Measurements from ENCODE around the gene KCNT2.
"Not testable (repeated sequence)": the region's sequence is repeated elsewhere in the genome, so short reads cannot be mapped to it uniquely, and the experiment has no call there.

The KCNT2 gene

GRCh38 chr1:196590012-196590708 lies 18.1 kb downstream of the KCNT2 start:
- DNase-seq = no peak

DNA sequence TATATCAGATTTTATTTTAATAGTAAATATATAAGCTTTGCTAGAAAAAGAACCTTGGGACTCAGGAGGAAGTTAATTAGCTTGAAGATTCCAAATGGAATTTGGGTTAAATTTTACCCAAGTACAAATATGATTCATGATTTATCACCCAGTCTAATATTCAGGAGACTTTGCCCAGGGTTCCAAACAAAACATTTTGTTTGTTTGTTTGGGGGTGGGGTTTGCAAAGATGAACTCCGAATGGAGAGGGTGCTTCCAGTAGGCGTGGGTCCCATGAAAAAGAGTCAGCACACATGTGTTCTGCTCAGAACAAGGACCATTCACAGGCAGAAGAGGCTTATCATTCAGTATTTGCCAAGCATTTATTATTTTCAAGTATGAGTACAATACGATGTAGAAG lies 23.5 kb downstream of the KCNT2 start:
- no peak for DNase-seq

DNA sequence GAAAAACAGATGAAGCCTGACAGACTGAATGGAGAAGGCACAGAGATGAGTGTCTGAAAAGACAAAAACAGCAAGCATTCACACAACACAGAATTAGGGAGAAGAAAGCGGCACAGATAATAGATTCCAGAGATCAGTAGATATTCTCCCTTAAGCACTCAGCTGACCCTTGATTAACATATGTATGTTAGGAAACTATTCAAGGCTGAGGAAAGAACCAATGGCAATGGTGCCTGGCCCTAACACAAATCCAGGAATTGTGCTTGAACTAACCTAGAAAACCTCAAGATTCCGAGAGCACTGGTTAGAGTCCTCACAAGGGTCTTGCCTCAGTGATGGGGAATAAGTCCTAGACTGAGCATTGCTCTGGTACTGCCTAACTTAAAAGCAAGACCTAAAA lies 30.9 kb downstream of the KCNT2 start:
- no peak for DNase-seq

- no peak for DNase-seq
Measured at GRCh38 chr1:196573226-196573625, 35.0 kb downstream of the KCNT2 start.

GRCh38 chr1:196567238-196567637 lies 41.0 kb downstream of the KCNT2 start:
- DNase-seq = no peak

DNA sequence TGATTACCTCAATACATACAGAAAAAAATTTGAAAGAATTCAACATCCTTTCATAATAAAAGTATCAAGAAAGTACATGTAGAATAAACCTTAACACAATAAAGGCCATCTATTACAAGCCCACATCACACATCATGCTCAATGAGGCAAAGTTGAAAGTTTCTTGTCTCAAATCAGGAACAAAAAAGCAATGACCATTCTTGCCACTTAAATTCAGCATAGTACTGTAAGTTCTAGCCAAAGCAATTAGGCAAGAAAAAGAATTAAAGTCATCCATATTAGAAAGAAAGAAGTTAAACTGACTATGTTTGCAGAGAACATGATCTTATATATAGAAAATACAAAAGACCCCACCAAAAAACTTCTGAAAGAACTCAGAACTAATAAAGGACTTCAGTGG lies 44.5 kb downstream of the KCNT2 start:
- DNase-seq = no peak

DNA sequence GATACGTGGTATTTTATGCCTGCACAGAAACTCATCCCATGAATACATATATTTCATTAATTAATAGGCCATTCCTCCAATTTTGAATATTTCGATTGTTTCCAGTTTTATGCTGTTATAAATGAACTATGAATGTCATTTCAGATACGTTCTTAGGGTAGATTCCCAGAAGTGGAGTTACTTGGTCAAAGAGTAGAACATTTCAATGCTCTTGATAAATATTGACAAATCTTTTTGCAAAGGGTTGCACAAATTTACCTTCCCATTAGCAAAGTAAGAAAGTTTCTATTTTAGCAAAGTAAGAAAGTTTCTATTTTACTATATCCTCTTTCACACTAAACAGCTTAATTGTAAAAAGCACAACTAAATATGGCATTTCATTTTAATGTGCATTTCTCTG lies 48.9 kb downstream of the KCNT2 start:
- no peak for DNase-seq

GRCh38 chr1:196558411-196558810 lies 49.8 kb downstream of the KCNT2 start:
- peak; percentile 5 for DNase-seq

DNA sequence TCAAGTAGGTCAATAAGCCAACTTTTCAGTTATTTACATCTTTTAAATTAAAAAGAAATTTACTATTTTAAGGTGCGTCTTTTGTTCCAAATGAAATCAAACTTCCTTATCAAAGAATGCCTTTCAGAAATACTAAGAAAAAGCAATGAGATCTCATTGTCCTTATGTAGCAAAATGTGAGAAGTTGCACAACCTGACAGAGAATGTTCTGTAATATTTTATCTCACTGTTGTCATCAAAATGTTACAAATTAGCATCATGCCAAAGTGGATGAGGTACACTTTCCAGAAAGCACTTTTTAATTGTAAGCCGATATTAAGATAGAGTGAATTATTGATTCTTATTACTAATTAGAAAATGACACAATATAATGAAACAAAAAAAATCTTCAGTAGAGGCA lies 50.4 kb downstream of the KCNT2 start:
- no peak for DNase-seq

DNA sequence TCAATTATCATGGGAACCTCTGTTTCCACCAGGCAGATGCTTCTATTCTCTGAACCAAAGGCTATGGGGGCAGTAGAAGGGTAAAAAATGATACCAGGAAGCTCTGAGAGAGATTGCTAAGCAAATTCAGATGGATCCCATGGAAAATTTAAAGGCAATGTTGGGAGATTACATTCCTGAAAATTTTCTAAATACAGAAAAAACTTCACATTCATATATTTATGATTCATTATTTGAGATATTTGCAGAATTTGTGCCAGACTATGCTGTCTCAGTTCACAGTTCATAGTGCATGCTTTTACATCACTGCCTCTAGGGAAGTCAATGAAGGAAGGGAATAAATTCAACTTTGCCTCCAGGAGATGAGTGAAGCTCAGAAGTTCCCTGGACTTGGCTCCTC lies 57.5 kb downstream of the KCNT2 start:
- no peak for DNase-seq

DNA sequence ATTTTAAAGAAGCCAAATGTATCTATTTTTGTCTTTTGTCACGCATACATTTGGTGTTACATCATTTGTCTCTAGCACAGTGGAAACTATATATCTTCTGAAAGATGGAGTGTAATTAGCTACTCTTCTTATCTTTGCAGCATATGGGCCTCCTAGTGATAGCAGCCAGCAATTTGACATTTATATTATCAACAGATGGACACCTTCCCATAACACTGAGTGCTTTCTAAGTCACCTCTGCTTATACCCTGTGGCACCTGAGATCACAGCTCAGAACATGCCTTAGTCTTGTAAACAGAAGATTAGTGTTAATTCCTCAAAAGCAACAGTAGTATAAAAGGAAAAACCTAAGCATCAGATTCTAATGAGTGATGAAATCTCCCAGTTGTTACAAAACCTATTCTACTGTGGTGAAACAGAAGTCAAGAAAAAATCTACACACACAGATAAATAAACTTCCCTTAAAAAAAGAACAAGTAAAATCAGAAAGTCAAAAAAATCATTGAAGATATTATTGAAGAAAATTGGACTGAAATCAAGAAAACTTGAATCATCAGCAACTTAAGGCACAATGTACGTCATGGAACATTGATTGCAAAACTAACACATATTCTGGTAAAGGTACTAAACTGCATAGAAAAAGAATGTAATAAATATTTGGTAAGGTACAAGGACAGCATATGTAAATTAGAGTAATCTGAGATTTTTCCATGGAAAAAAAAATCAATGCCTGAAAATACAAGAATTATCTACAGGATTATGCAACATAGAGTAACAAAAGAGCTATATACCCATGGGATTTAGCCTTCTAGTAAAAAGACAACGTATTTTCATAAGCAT lies 61.7 kb downstream of the KCNT2 start:
- no peak for DNase-seq

DNA sequence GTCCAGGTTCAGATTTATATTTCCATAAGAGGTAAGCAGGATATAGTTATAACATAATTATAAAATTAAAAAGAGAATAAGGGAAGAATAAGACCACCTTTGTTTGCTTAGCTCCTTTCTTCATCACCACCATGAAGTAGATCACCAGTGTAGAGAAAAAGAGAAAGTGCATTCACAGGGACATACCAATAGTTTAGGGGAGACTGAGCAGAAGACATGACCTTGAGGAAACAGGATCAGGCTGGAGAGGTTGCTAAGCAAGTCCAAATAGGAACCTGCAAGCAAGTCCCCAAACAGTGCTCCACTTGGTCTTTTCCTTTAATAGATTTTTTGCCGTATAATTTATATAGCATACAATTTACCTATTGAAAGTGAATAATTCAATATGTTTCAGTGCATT lies 63.0 kb downstream of the KCNT2 start:
- no peak for DNase-seq

DNA sequence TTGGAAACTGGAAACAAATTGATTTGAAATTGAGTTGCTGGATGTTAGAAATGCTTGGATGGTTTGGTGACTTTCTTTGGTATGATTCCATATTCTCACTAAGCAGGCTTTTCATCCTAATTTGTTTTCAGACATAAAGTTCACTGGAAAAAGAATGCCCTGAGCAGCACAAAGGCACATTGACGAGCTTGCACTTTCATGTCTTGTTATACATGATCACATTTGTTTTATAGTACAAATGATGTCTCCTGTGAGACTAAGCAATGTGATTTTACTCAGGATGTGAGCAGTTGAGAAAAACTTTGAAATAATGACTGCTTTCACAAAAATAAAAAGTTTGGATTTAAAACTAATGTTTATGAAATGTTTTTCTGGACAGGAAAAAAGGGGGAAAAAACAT lies 63.6 kb downstream of the KCNT2 start:
- no peak for DNase-seq

DNA sequence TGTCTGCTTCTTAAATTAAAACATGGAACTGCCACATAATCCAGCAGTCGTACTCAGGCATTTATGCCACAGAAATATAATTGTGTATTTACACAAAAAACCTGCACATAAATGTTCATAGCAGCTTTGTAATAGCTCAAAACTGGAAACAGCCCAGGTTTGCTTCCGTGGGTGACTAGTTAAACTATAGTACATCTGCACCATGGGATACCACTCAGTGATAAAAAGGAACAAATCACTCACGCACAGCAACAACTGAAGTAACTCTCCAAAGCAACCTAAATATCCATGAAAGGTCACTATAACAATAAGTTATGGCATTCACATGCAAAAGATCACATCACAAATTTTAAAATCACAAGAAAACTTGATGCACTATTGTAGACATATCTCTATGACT lies 64.4 kb downstream of the KCNT2 start:
- DNase-seq = no peak

DNA sequence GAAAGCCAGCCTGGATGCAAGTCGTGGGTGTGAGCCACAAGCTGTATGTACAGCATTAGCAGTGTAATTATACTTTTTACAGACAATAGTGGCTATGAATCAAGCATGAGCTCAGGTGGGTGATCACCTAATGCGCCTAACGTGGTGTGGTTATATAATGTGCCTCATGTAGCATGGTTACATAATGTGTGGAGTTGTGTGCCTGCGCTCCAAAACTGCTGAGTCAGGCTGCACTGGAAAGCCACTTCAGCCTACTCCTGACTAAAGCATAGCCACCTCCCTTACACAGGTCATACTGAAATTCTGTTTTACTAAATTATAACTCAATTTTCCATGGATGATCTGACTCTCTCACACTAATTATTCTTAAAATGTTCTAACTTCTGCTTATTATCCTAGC lies 69.8 kb downstream of the KCNT2 start:
- DNase-seq = no peak

- no peak for DNase-seq
Measured at GRCh38 chr1:196535727-196536126, 72.5 kb downstream of the KCNT2 start.

DNA sequence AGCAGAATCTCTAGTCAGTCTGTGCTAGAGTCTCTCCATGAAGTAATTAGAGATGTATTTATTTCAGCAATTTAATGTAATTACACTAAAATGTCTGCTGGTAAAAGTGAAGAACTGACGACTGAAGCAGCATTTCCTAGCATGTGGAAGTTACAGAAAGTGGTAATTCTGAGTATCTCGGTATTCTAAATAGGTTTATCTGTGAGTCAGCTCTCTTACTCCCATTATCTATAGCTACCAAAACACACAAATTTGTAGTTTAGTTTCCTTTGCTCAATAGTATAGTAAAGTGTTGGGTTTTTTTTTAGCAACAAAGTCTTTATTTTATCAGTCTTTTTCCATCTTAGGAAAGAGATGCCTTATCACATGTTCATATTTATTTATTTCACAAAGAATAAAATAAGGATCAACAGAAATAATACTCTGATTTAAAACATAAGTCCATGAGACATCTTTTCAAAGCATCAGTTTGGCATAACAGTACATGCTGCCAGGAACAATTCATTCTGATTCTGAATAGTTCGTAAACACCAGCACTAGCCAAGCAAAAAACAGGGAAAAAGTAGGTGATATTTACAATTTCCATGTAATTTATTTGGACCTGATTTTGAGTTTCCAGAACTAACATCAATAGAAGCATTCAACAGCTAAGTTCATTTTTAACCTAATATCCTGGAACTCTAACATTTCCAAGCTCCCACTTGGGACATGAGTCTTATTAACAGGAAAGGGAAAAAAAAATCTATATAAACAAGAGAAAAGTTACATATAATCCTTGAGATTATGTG lies 76.3 kb downstream of the KCNT2 start:
- DNase-seq = no peak

DNA sequence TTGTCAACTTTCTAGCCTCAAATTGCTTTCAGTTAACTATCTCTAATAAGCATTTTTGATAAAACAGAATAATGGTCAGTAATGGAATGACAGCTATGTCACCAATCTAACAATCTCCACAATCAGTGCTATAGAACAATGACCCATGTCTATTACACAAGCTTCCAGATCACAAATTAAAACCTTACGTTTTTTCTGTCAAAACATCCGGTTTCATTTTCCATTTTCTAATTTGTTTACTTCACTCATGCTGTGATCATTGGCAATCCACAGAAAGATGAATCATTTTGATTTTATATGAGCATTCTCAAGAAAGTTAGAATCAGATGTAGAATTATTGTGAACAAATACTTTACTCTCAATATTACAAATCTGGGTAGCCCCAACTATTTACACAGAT lies 80.3 kb downstream of the KCNT2 start:
- no peak for DNase-seq

DNA sequence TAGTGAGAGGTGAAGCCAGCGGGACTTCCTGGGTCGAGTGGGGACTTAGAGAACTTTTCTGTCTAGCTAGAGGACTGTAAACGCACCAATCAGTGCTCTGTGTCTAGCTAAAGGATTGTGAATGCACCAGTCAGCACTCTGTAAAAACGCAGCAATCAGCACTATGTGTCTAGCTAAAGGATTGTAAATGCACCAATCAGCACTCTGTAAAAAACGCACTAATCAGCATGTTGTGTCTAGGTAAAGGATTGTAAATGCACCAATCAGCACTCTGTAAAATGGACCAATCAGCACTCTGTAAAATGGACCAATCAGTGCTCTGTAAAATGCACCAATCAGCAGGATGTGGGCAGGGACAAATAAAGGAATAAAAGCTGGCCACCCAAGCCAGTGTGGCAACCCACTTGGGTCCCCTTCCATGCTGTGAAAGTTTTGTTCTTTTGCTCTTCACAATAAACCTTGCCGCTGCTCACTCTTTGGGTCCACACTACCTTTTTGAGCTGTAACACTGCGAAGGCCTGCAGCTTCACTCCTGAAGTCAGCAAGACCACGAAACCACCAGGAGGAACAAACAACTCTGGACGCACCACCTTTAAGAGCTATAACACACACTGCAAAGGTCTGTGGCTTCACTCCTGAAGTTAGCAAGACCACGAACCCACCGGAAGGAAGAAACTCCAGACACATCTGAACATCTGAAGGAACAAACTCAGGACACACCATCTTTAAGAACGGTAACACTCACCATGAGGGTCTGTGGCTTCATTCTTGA lies 85.5 kb downstream of the KCNT2 start:
- not testable (repeated sequence) for DNase-seq

GRCh38 chr1:196517193-196517592 lies 91.0 kb downstream of the KCNT2 start:
- DNase-seq = no peak

- DNase-seq = no peak
Measured at GRCh38 chr1:196516373-196516772, 91.9 kb downstream of the KCNT2 start.

GRCh38 chr1:196515904-196516303 lies 92.3 kb downstream of the KCNT2 start:
- no peak for DNase-seq

GRCh38 chr1:196513821-196514220 lies 94.4 kb downstream of the KCNT2 start:
- no peak for DNase-seq
